GM12873 (cell line): Measurements from ENCODE around the gene DISP3.

Experiments
- CTCF ChIP-seq: IDR thresholded peaks from 2 replicates; pipeline ENCODE4 v1.5.1; 2012; ENCODE audit warnings: low read depth, mild to moderate bottlenecking, moderate library complexity, low read length, control low read depth; ENCODE audit not compliant: insufficient read depth; ENCODE audit errors: missing control alignments

DISP3 gene

DNA sequence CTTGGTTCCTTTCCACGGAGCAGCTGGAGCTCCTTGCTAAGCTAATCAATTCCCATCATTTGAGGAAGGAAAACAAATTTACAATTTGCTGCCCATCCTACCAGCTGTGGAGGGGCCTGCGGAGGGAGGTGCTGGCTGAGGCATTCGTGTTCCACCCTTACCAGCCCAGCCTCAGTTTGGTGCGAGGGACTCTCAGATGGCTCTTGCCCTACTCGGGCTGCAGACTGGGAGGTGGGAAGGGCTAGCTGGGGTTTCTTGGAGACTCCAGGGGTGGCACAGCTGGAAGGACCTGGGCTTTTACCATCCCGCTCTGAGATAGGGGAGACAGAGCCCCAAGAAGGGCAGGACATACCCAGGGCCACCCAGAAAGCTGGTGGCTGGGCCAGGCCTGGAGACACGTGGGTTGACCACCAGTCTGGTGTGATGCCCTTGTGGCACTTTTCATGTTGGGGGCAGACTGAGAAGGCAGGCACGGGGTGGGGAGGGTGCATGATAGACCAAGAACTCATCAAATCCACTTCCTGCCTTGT, 17.7 kb downstream of the DISP3 start:
- no peak for TF ChIP-seq CTCF

- TF ChIP-seq CTCF: no peak
These were observed 20.1 kb downstream of the DISP3 start for GRCh38 chr1:11498956-11499594.

DNA sequence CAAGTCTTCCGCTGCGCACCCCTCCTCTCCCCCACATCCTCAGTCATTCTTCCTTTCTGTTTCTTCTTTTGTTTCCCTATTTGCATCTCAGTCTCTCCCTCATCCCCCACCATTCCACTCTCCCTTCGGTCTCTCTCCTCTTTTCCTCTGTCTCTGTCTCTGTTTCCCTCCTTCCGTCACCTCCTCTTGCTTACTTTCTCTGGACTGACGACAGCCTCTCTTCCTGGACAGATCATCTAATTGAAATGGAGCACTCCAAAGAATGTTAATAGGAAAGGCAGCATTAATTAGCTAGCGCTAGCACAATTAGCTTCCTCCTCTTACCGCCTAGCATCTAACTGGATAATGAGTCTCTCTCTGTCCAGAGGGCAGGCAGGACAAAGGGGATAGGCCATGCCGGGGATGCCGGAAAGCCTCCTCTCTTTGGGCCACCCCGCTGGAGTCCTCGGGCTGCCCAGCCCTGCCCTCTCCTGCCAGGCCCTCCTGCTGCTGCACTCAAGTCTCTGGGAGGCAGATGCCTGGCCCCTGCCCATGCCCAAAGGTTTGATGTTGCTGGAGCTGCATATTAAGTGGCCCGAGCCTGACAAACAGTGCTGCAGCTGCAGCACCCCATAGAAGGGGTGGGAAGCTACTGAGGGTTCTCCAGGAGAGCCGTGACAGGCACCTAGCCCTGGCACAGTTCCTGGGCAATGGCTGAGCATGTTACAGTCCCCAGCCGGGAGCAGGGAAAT, 20.8 kb downstream of the DISP3 start:
- TF ChIP-seq CTCF: no peak

DNA sequence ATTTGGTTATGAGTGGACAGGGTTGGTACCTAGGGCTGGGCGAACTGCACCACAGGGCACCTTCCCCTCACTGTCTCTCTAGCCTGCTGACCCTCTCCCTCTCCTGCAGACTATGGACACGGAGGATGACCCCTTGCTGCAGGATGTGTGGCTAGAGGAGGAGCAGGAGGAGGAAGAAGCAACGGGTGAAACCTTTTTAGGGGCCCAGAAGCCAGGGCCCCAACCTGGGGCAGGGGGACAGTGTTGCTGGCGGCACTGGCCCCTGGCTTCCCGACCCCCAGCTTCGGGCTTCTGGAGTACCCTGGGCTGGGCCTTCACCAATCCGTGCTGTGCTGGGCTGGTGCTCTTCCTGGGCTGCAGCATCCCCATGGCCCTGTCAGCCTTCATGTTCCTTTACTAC, 21.9 kb downstream of the DISP3 start:
- no peak for TF ChIP-seq CTCF

DNA sequence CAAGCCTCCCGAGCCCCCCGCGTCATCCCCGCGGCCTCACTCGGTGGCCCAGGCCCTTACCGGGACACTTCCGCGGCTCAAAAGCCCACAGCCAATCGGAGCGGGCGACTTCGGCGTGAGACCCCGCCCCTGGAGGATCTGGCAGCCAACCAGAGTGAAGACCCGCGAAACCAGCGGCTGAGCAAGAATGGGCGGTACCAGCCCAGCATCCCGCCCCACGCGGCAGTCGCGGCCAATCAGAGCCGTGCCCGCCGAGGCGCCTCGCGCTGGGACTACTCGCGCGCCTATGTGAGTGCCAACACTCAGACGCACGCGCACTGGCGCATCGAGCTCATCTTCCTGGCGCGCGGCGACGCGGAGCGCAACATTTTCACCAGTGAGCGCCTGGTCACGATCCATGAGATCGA, 22.5 kb downstream of the DISP3 start:
- no peak for TF ChIP-seq CTCF

DNA sequence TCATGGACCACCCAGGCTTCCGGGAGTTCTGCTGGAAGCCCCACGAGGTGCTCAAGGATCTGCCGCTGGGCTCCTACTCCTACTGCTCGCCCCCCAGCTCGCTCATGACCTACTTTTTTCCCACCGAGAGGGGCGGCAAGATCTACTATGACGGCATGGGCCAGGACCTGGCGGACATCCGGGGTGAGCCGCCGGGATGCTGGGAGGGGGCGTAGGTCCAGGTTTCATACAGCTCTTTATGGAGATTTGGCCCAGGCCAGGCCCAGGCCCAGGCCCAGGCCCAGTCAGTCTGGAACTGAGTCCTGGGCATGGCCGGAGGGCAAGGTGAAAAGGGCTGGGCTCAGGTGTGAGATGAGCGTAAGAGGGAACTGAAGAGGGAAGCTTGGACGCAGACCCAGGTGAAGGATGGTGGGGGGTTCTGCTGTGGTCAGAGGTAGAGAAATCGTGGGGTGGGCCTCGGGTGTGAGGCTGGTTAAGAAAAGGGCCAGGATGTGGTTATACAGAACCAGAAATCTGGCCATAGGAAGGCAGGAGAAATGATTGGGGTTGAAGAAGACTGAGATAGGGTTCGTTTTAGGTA, 23.0 kb downstream of the DISP3 start:
- TF ChIP-seq CTCF: no peak

DNA sequence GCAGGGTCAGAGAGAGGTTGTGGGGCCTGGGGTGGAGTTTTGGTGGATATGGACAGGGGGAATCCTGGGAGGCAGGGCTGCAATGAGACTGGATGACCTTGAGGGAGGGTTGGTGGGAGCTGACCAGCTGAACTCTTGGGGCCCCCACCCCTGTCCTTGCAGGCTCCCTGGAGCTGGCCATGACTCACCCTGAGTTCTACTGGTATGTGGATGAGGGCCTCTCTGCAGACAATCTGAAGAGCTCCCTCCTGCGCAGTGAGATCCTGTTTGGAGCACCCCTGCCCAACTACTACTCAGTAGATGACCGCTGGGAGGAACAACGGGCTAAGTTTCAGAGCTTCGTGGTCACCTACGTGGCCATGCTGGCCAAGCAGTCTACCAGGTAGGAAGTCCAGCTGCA, 23.6 kb downstream of the DISP3 start:
- TF ChIP-seq CTCF: no peak
